GM12864 (cell line): ENCODE data around the gene TRPC3.

Experiments
- DNase-seq: peaks from one replicate; pipeline ENCODE4 v3.0.0-alpha.2; 2011; ENCODE audit warnings: low read depth
- H3K4me3 ChIP-seq: 2 replicates; pipeline ENCODE4 v1.5.1; 2011; ENCODE audit warnings: mild to moderate bottlenecking, low read depth, low read length, control low read depth
- CTCF ChIP-seq: IDR thresholded peaks from 2 replicates; pipeline ENCODE4 v1.5.1; 2011; ENCODE audit warnings: low read depth, mild to moderate bottlenecking, moderate library complexity, low read length, control low read depth, inconsistent platforms; ENCODE audit errors: missing control alignments

The TRPC3 gene

GRCh38 chr4:121989715-121990114 lies 37.9 kb upstream of the TRPC3 start:
- no peak overlapping the region for H3K4me3 ChIP-seq
- no peak for DNase-seq
- no peak for TF ChIP-seq CTCF

GRCh38 chr4:121988950-121989349 lies 37.1 kb upstream of the TRPC3 start:
- no peak for DNase-seq
- no peak overlapping the region for H3K4me3 ChIP-seq
- TF ChIP-seq CTCF, result no peak

GRCh38 chr4:121980643-121981042 lies 28.8 kb upstream of the TRPC3 start:
- DNase-seq, result no peak
- H3K4me3 ChIP-seq, result no peak overlapping the region

GRCh38 chr4:121978172-121978516 lies 26.3 kb upstream of the TRPC3 start:
- DNase-seq, result no peak
- no peak overlapping the region for H3K4me3 ChIP-seq
- no peak for TF ChIP-seq CTCF

More at GRCh38 chr4:121980643-121981042, 28.8 kb upstream of the TRPC3 start:
- no peak for TF ChIP-seq CTCF

- TF ChIP-seq CTCF, result no peak
- peak; percentile 57 for DNase-seq
- H3K4me3 ChIP-seq, result no peak overlapping the region
These were observed 25.7 kb upstream of the TRPC3 start for GRCh38 chr4:121977251-121978171.

- DNase-seq, result no peak
- no peak for TF ChIP-seq CTCF
- H3K4me3 ChIP-seq, result no peak overlapping the region
These were observed 23.9 kb upstream of the TRPC3 start for GRCh38 chr4:121975784-121976183.

- H3K4me3 ChIP-seq, result no peak overlapping the region
- no peak for TF ChIP-seq CTCF
These were observed 22.0 kb upstream of the TRPC3 start for GRCh38 chr4:121973816-121974215.

More at GRCh38 chr4:121973816-121974215, 22.0 kb upstream of the TRPC3 start:
- DNase-seq, result no peak
